B cell (primary cell): Measurements from ENCODE around the gene DAPK3. TPM values are rescaled to one million over a fixed set of nuclear protein-coding genes. Genes with fewer than 3 reads are reported as not detected.
"Not testable (repeated sequence)": the region's sequence is repeated elsewhere in the genome, so short reads cannot be mapped to it uniquely, and the experiment has no call there.

Source experiments
- ATAC-seq: fragments of 200-7000 bp; cut with Tn5 transposase; one replicate; pipeline ENCODE4 v1.10.0; 2021; ENCODE audit warnings: low read depth, mild to moderate bottlenecking, moderate number of reproducible peaks, moderate library complexity
- CTCF ChIA-PET: fragments of 350-600 bp; sonication (Branson Sonifier 250); formaldehyde crosslinking; loops from one replicate; lab custom pipeline; 2021; ENCODE audit warnings: antibody characterized with exemption, inconsistent platforms; lab: Charles Lee
- POLR2A ChIA-PET: fragments of 350-600 bp; sonication (Branson Sonifier 250); formaldehyde crosslinking; loops from one replicate; lab custom pipeline; 2021; ENCODE audit warnings: antibody characterized with exemption; lab: Charles Lee
- DNase-seq: peaks from one replicate; pipeline ENCODE4 v3.0.0; 2013
- H2AFZ ChIP-seq: 2 replicates; pipeline ENCODE4 v1.6.1; 2012; ENCODE audit warnings: mild to moderate bottlenecking, low read depth, low read length; ENCODE audit not compliant: insufficient read depth, poor library complexity, severe bottlenecking
- H3K27ac ChIP-seq, 2 donors: 1 replicate in 1 of 2; 2 replicates in 1 of 2; pipeline ENCODE4 v1.5.1; 2012 to 2013; ENCODE audit warnings: low read length in 2 of 2, mild to moderate bottlenecking in 2 of 2, moderate library complexity in 1 of 2
- H3K27me3 ChIP-seq, 4 experiments: fragments of 200-600 bp in 1 of 4; sonication (generic) in 1 of 4; replicated peaks in 1 of 4; 1 replicate in 2 of 4; 2 replicates in 2 of 4; pipeline versions ENCODE4 v1.6.1 to v1.7.0; 2013 to 2016; ENCODE audit warnings: low read length in 3 of 4, mild to moderate bottlenecking in 2 of 4, mixed read lengths in 1 of 4, moderate library complexity in 1 of 4; ENCODE audit not compliant: insufficient read depth in 4 of 4, control insufficient read depth in 3 of 4; ENCODE audit errors: control extremely low read depth in 1 of 4
- H3K36me3 ChIP-seq, 2 experiments: replicated peaks in 1 of 2; 1 replicate in 1 of 2; 2 replicates in 1 of 2; pipeline versions ENCODE4 v1.6.1 to v1.7.1; 2013; ENCODE audit warnings: low read length in 1 of 2; ENCODE audit not compliant: insufficient read depth in 2 of 2, control insufficient read depth in 1 of 2; ENCODE audit errors: control extremely low read depth in 1 of 2, extremely low read depth in 1 of 2
- H3K4me1 ChIP-seq, 2 donors: fragments of 200-600 bp in 1 of 2; sonication (generic) in 1 of 2; 1 replicate in 1 of 2; 2 replicates in 1 of 2; pipeline versions ENCODE4 v1.5.1 to v1.6.1; 2013 to 2017; ENCODE audit warnings: low read length in 2 of 2; ENCODE audit not compliant: control insufficient read depth in 2 of 2, insufficient read depth in 2 of 2
- H3K4me2 ChIP-seq: replicated peaks from 2 replicates; pipeline ENCODE3; 2012; ENCODE audit warnings: mild to moderate bottlenecking, low read depth, low read length; ENCODE audit not compliant: poor library complexity, severe bottlenecking
- H3K4me3 ChIP-seq, 5 experiments: fragments of 200-600 bp in 1 of 5; sonication (generic) in 1 of 5; 1 replicate in 3 of 5; 2 replicates in 2 of 5; pipeline versions ENCODE4 v1.5.1 to v1.7.0; 2011 to 2016; ENCODE audit warnings: low read length in 4 of 5, mild to moderate bottlenecking in 4 of 5, low read depth in 2 of 5, control low read depth in 1 of 5, moderate library complexity in 1 of 5; ENCODE audit not compliant: insufficient read depth in 1 of 5; ENCODE audit errors: control extremely low read depth in 1 of 5, extremely low read depth in 1 of 5
- H3K79me2 ChIP-seq: fragments of 200-600 bp; sonication (generic); one replicate; pipeline ENCODE4 v1.6.0; 2016; ENCODE audit warnings: low read length; ENCODE audit not compliant: control insufficient read depth, insufficient read depth
- H3K9ac ChIP-seq: fragments of 200-600 bp; sonication (generic); 2 replicates; pipeline ENCODE4 v1.6.1; 2017; ENCODE audit warnings: mild to moderate bottlenecking, low read length, moderate library complexity
- H3K9me3 ChIP-seq, 3 donors: one replicate each; pipeline versions ENCODE4 v1.6.1 to v1.7.1; 2013; ENCODE audit warnings: low read length in 2 of 3; ENCODE audit not compliant: control insufficient read depth in 2 of 3, insufficient read depth in 1 of 3; ENCODE audit errors: control extremely low read depth in 1 of 3
- H4K20me1 ChIP-seq: 2 replicates; pipeline ENCODE4 v1.6.0; 2012; ENCODE audit warnings: mild to moderate bottlenecking, low read length; ENCODE audit not compliant: insufficient read depth, control insufficient read depth, poor library complexity, severe bottlenecking
- H3K27ac Mint-ChIP-seq: one replicate; pipeline ENCODE4 v1.8.0; 2021; ENCODE audit warnings: mixed read lengths
- H3K27me3 Mint-ChIP-seq: one replicate; pipeline ENCODE4 v1.8.0; 2021; ENCODE audit warnings: mixed read lengths
- H3K4me1 Mint-ChIP-seq: one replicate; pipeline ENCODE4 v1.8.0; 2021; ENCODE audit warnings: mixed read lengths
- H3K4me3 Mint-ChIP-seq: one replicate; pipeline ENCODE4 v1.8.0; 2021; ENCODE audit warnings: mixed read lengths
- H3K9me3 Mint-ChIP-seq: one replicate; pipeline ENCODE4 v1.8.0; 2022; ENCODE audit warnings: mixed read lengths; ENCODE audit not compliant: insufficient read depth
- CTCF ChIP-seq: fragments of 200-600 bp; IDR thresholded peaks from one replicate; pipeline ENCODE4 v1.8.0; 2022; ENCODE audit warnings: antibody characterized with exemption, mild to moderate bottlenecking
- EZH2 ChIP-seq: IDR thresholded peaks from 2 replicates; pipeline ENCODE4 v1.6.1; 2012; ENCODE audit warnings: borderline replicate concordance, low read depth, mild to moderate bottlenecking, moderate library complexity, low read length; ENCODE audit not compliant: insufficient read depth, poor library complexity, severe bottlenecking
- WGBS: methylation state at CpG from one replicate; pipeline ENCODE4 v1.1.5; 2013; ENCODE audit warnings: missing lambda C conversion rate; ENCODE audit not compliant: insufficient coverage; 5-methylcytosine and 5-hydroxymethylcytosine counted together
- intact Hi-C: fragments of 100-400 bp; cut with micrococcal nuclease; formaldehyde crosslinking; loops from one replicate; pipeline ENCODE4 v1.10.0; 2022
- polyA plus RNA-seq: library from polyadenylated mRNA; depleted of rRNA; stranded (reverse); fragments of >200 nt; gene quantifications from 2 replicates; pipeline ENCODE4 v1.2.3, GENCODE V29; 2012
- total RNA-seq, 2 donors: library from RNA; stranded (reverse); fragments of 120-200 nt in 1 of 2; gene quantifications; 1 replicate in 1 of 2; 2 replicates in 1 of 2; pipeline versions ENCODE4 v1.2.3 to v1.2.4, GENCODE V29; 2013 to 2022

The DAPK3 gene
- total and polyA plus RNA-seq, 2 donors (not counting 1 experiment from before 2014, with no cell fraction given): 32.6 to 47.4 TPM

GRCh38 chr19:4007021-4007835 is 36.3 kb upstream of the DAPK3 start, which contains the start of gene PIAS4:
PIAS4 (plus strand) TSS chr19:4007736; CDS start chr19:4007761, 25 bp downstream.
- Histone ChIP-seq H3K79me2 (peaks cover 53% of the 10 kb centered on the region), H3K4me3 (peak within 1 kb of the TSS; percentile 27 to 84 (median 74)), H3K4me2 (peak within 1 kb of the TSS; percentile 98), H4K20me1 (peaks cover 44% of the 10 kb centered on the region), H3K9me3 (no peaks in the 10 kb centered on the region), H3K9ac (peak within 1 kb of the TSS; percentile 85), H3K36me3 (peaks cover 0 to 2% of the 10 kb centered on the region in 2 experiments), H2AFZ (peak within 1 kb of the TSS; percentile 87), H3K27ac (peak within 1 kb of the TSS; percentile 55 to 71), H3K27me3 (no peaks in the 10 kb centered on the region), H3K4me1 (peaks cover 14 to 35% of the 10 kb centered on the region in 2 donors)
- under 1% methylated on average over 89 of the region's 91 CpGs for WGBS
- ChIA-PET CTCF (interaction anchor here (0.5 to 3.3 kb wide), 9 partner anchors 16 to 528 kb away, joined by 3 to 22 read pairs (median 7); partner anchors contain the start of gene EEF2), POLR2A (interaction anchor here (0.5 to 2.1 kb wide), 13 partner anchors 10 to 731 kb away, joined by 3 to 13 read pairs (median 5); partner anchors contain the start of gene EEF2)
- DNase-seq (peak; percentile 98), ATAC-seq (peak; percentile 86)
- Mint-ChIP-seq H3K4me1 (peaks cover 33% of the 10 kb centered on the region), H3K4me3 (peak within 1 kb of the TSS; percentile 93), H3K9me3 (no peaks in the 10 kb centered on the region), H3K27ac (peak within 1 kb of the TSS; percentile 92), H3K27me3 (no peaks in the 10 kb centered on the region)
- intact Hi-C loops: loop anchor here (1.0 to 5.0 kb wide), 6 partner anchors 17 to 500 kb away; partner anchors contain the start of genes ANKRD24, EEF2, FZR1 and MAP2K2
- TF ChIP-seq EZH2 (no peak), CTCF (no peak)

- peaks cover 35% of the 10 kb centered on the region for H3K79me2 ChIP-seq
- not testable (repeated sequence) for H3K9ac ChIP-seq, H3K27ac ChIP-seq, H3K4me2 ChIP-seq, H3K27ac Mint-ChIP-seq, H3K4me3 Mint-ChIP-seq, H3K4me3 ChIP-seq, H3K27me3 Mint-ChIP-seq, H3K9me3 Mint-ChIP-seq, H3K9me3 ChIP-seq, H3K27me3 ChIP-seq, H2AFZ ChIP-seq, ATAC-seq, DNase-seq, H3K36me3 ChIP-seq
- 99% methylated on average over 7 of the region's 9 CpGs for WGBS
- intact Hi-C loops: loop anchor here (5.0 kb wide), 1 partner anchor 498 kb away; the partner anchor contains the start of gene FZR1
- ChIA-PET POLR2A (interaction anchor here (0.6 to 1.2 kb wide), 3 partner anchors 11 to 57 kb away, joined by 3 to 5 read pairs (median 4); no protein-coding TSS in a partner anchor), CTCF (interaction anchor here (1.4 to 3.3 kb wide), 4 partner anchors 8 to 134 kb away, joined by 6 to 22 read pairs (median 16); partner anchors contain the start of gene EEF2)
- H3K4me1 ChIP-seq: peaks cover 14 to 29% of the 10 kb centered on the region in 2 donors
- peaks cover 26% of the 10 kb centered on the region for H4K20me1 ChIP-seq
- peaks cover 24% of the 10 kb centered on the region for H3K4me1 Mint-ChIP-seq
Observed at GRCh38 chr19:4005436-4005835, 34.5 kb upstream of the DAPK3 start.

GRCh38 chr19:4000798-4001197 is 29.9 kb upstream of the DAPK3 start:
- H3K9me3 ChIP-seq, H3K79me2 ChIP-seq, H3K9ac ChIP-seq, DNase-seq, H4K20me1 ChIP-seq, intact Hi-C loops, H3K9me3 Mint-ChIP-seq, H3K36me3 ChIP-seq, H3K4me2 ChIP-seq, H3K27ac Mint-ChIP-seq, H3K4me1 ChIP-seq, H3K4me1 Mint-ChIP-seq, H3K27me3 Mint-ChIP-seq, H3K27ac ChIP-seq, H3K4me3 ChIP-seq, H3K27me3 ChIP-seq, H2AFZ ChIP-seq, ATAC-seq, H3K4me3 Mint-ChIP-seq: not testable (repeated sequence)
- ChIA-PET POLR2A (interaction anchor here (0.7 to 0.8 kb wide), 2 partner anchors 16 to 65 kb away, joined by 9 to 14 read pairs; partner anchors contain the start of gene EEF2), CTCF (interaction anchor here (1.4 to 2.4 kb wide), 2 partner anchors 13 to 139 kb away, joined by 5 to 8 read pairs; no protein-coding TSS in a partner anchor)
- WGBS: 100% methylated on average over 3 of the region's 5 CpGs
